SK-N-SH (cell line): ENCODE data around the gene CASP4. TPM values are rescaled to one million over a fixed set of nuclear protein-coding genes. Genes with fewer than 3 reads are reported as not detected.

ENCODE experiments used
- CTCF ChIA-PET: fragments of 300-600, 350-600 bp; formaldehyde crosslinking; extraction: SDS; loops from one replicate; lab custom pipeline; 2021; lab: Yijun Ruan, JAX
- POLR2A ChIA-PET: fragments of 350-600 bp; sonication (Branson Sonifier 250); formaldehyde crosslinking; extraction: SDS; loops from one replicate; lab custom pipeline; 2020; ENCODE audit warnings: antibody characterized with exemption, inconsistent platforms; lab: Yijun Ruan, JAX
- DNase-seq: peaks from one replicate; pipeline ENCODE4 v3.0.0; 2012
- H2AFZ ChIP-seq: fragments of 200-600 bp; sonication (generic); 2 replicates; pipeline ENCODE4 v1.8.1; 2016; ENCODE audit warnings: antibody characterized with exemption, mild to moderate bottlenecking, low read depth
- H3F3A ChIP-seq: fragments of 200-600 bp; sonication (generic); replicated peaks from 2 replicates; pipeline ENCODE3; 2016; ENCODE audit warnings: antibody characterized with exemption, mild to moderate bottlenecking; ENCODE audit not compliant: insufficient read depth
- H3K27ac ChIP-seq, 2 experiments: fragments of 200-500 bp in 1 of 2; fragments of 200-600 bp in 1 of 2; sonication (Bioruptor generic) in 1 of 2; sonication (generic), shearing (Covaris generic) in 1 of 2; 2 replicates each; pipeline versions ENCODE4 v1.5.1 to v1.6.1; 2014 to 2016; ENCODE audit warnings: low read depth in 2 of 2, inconsistent platforms in 1 of 2, low read length in 1 of 2, mild to moderate bottlenecking in 1 of 2, mixed read lengths in 1 of 2
- H3K27me3 ChIP-seq: fragments of 200-600 bp; sonication (generic), shearing (Covaris generic); 2 replicates; pipeline ENCODE4 v1.6.1; 2016; ENCODE audit warnings: mixed run types; ENCODE audit not compliant: insufficient read depth
- H3K36me3 ChIP-seq, 2 experiments: fragments of 200-500 bp in 1 of 2; fragments of 200-600 bp in 1 of 2; sonication (Bioruptor generic) in 1 of 2; sonication (generic) in 1 of 2; replicated peaks in 1 of 2; 2 replicates each; pipeline versions ENCODE3 to v1.5.1; 2014 to 2016; ENCODE audit warnings: low read length in 1 of 2, mild to moderate bottlenecking in 1 of 2; ENCODE audit not compliant: insufficient read depth in 2 of 2, control insufficient read depth in 1 of 2
- H3K4me1 ChIP-seq, 2 experiments: fragments of 200-500 bp in 1 of 2; fragments of 200-600 bp in 1 of 2; sonication (Bioruptor generic) in 1 of 2; sonication (generic), shearing (Covaris generic) in 1 of 2; 2 replicates each; pipeline versions ENCODE4 v1.5.1 to v1.6.1; 2014 to 2016; ENCODE audit warnings: low read depth in 1 of 2, low read length in 1 of 2, mixed run types in 1 of 2; ENCODE audit not compliant: insufficient read depth in 2 of 2, control insufficient read depth in 1 of 2
- H3K4me2 ChIP-seq: fragments of 200-600 bp; sonication (generic), shearing (Covaris generic); 2 replicates; pipeline ENCODE4 v1.6.1; 2017; ENCODE audit warnings: mixed run types
- H3K4me3 ChIP-seq, 2 experiments: fragments of 200-500 bp in 1 of 2; fragments of 200-600 bp in 1 of 2; sonication (Bioruptor generic) in 1 of 2; sonication (generic), shearing (Covaris generic) in 1 of 2; 2 replicates each; pipeline versions ENCODE4 v1.5.1 to v1.8.1; 2014 to 2016; ENCODE audit warnings: low read depth in 2 of 2, inconsistent platforms in 1 of 2, low read length in 1 of 2, mild to moderate bottlenecking in 1 of 2, mixed read lengths in 1 of 2, moderate library complexity in 1 of 2
- H3K79me2 ChIP-seq: fragments of 200-600 bp; sonication (generic); 2 replicates; pipeline ENCODE4 v1.8.1; 2017; ENCODE audit warnings: mild to moderate bottlenecking; ENCODE audit not compliant: insufficient read depth
- H3K9ac ChIP-seq: fragments of 200-600 bp; sonication (generic); 2 replicates; pipeline ENCODE4 v1.6.1; 2017; ENCODE audit warnings: mixed run types
- H3K9me2 ChIP-seq: fragments of 200-600 bp; sonication (generic); 2 replicates; pipeline ENCODE4 v1.6.1; 2017; ENCODE audit warnings: mixed run types
- H3K9me3 ChIP-seq: fragments of 200-600 bp; sonication (generic); 2 replicates; pipeline ENCODE4 v1.6.1; 2017; ENCODE audit warnings: mixed run types, mild to moderate bottlenecking, moderate library complexity
- H4K20me1 ChIP-seq: fragments of 200-600 bp; sonication (generic); 2 replicates; pipeline ENCODE4 v1.6.1; 2017; ENCODE audit warnings: mild to moderate bottlenecking, mixed run types; ENCODE audit not compliant: insufficient read depth
- CHD2 ChIP-seq: fragments of 150-350 bp; IDR thresholded peaks from 2 replicates; pipeline ENCODE4 v1.6.1; 2018; ENCODE audit warnings: low read length; ENCODE audit not compliant: partially characterized antibody
- FOSL2 ChIP-seq: IDR thresholded peaks from 2 replicates; pipeline ENCODE4 v1.4.0; 2012; ENCODE audit warnings: low read depth, mild to moderate bottlenecking, moderate library complexity, borderline replicate concordance
- FOXJ3 ChIP-seq: sonication (generic); formaldehyde crosslinking; IDR thresholded peaks from 2 replicates; pipeline ENCODE4 v1.5.1; 2020; ENCODE audit warnings: mild to moderate bottlenecking, missing genetic modification reagents
- IRF3 ChIP-seq: fragments of 150-350 bp; IDR thresholded peaks from 2 replicates; pipeline ENCODE4 v1.6.1; 2016; ENCODE audit warnings: mild to moderate bottlenecking, low read depth, low read length
- JUND ChIP-seq: IDR thresholded peaks from 2 replicates; pipeline ENCODE4 v1.4.0; 2012
- MAX ChIP-seq: IDR thresholded peaks from 2 replicates; pipeline ENCODE4 v1.4.0; 2012; ENCODE audit warnings: low read depth
- MEF2A ChIP-seq: IDR thresholded peaks from 2 replicates; pipeline ENCODE4 v1.4.0; 2012; ENCODE audit warnings: low read depth, borderline replicate concordance
- MXI1 ChIP-seq: IDR thresholded peaks from 2 replicates; pipeline ENCODE4 v1.6.1; 2012; ENCODE audit warnings: mild to moderate bottlenecking, low read depth, low read length, improper control_type of control experiment
- RFX5 ChIP-seq: IDR thresholded peaks from 2 replicates; pipeline ENCODE4 v1.6.1; 2012; ENCODE audit warnings: mild to moderate bottlenecking, improper control_type of control experiment, low read length
- RXRA ChIP-seq: IDR thresholded peaks from 2 replicates; pipeline ENCODE4 v1.4.0; 2012; ENCODE audit warnings: low read depth, mild to moderate bottlenecking, borderline replicate concordance
- SIN3A ChIP-seq: IDR thresholded peaks from 2 replicates; pipeline ENCODE4 v1.6.1; 2012; ENCODE audit warnings: low read depth, mild to moderate bottlenecking, low read length, moderate library complexity, borderline replicate concordance
- TAF1 ChIP-seq: IDR thresholded peaks from 2 replicates; pipeline ENCODE4 v1.6.1; 2012; ENCODE audit warnings: low read depth, mild to moderate bottlenecking, low read length, moderate library complexity, borderline replicate concordance
- TEAD4 ChIP-seq: IDR thresholded peaks from 2 replicates; pipeline ENCODE4 v1.4.0; 2012; ENCODE audit warnings: mild to moderate bottlenecking, borderline replicate concordance; ENCODE audit not compliant: insufficient read depth
- USF2 ChIP-seq: fragments of 150-350 bp; IDR thresholded peaks from 2 replicates; pipeline ENCODE4 v1.6.1; 2017; ENCODE audit warnings: antibody characterized with exemption, low read length, low read depth, borderline replicate concordance
- YY1 ChIP-seq: IDR thresholded peaks from 2 replicates; pipeline ENCODE4 v1.4.0; 2012; ENCODE audit warnings: low read depth, mild to moderate bottlenecking
- WGBS: methylation state at CpG from one replicate; pipeline ENCODE4 v1.1.6; 2017; ENCODE audit warnings: low lambda C conversion rate; 5-methylcytosine and 5-hydroxymethylcytosine counted together
- polyA plus RNA-seq, 3 experiments: library from polyadenylated mRNA; depleted of rRNA; stranded (reverse); fragments of >200 nt; gene quantifications; 2 replicates each; pipeline ENCODE4 v1.2.3, GENCODE V29; 2012

CASP4 gene
- polyA plus RNA-seq, 1 of the 3 experiments (the other 2 are of a cell fraction), result 9.1 TPM

GRCh38 chr11:104968856-104969776 is 742 bp upstream of the CASP4 start:
- no peaks in the 10 kb centered on the region for H3K9me2 ChIP-seq
- H3K27ac ChIP-seq, result peak overlapping the region in 1 of 2 experiments; percentile 72; a peak in 2 of 4 replicates
- TF ChIP-seq MEF2A (no peak), USF2 (no peak), MXI1 (no peak), FOSL2 (no peak), IRF3 (no peak), TEAD4 (no peak), JUND (no peak)
- H3K4me3 ChIP-seq, result peak overlapping the region; percentile 46 to 49; a peak in 3 of 4 replicates
- 78% methylated on average over 7 of the region's 16 CpGs for WGBS
- H3K36me3 ChIP-seq, result no peaks in the 10 kb centered on the region
- peak overlapping the region; percentile 80 for H2AFZ ChIP-seq
- ChIA-PET CTCF (interaction anchor here (1.1 kb wide), 1 partner anchor 22 kb away, joined by 3 read pairs; no protein-coding TSS in a partner anchor), POLR2A (no interaction called here)
- peak overlapping the region; percentile 50; the same call in 1 of the 2 replicates for H3K9ac ChIP-seq
- no peak for DNase-seq
- no peaks in the 10 kb centered on the region; a peak in 1 of 4 replicates for H3K4me1 ChIP-seq
- H3K9me3 ChIP-seq, result no peaks in the 10 kb centered on the region
- H3K27me3 ChIP-seq, result no peaks in the 10 kb centered on the region
- no peaks in the 10 kb centered on the region for H3K79me2 ChIP-seq
- H4K20me1 ChIP-seq, result no peaks in the 10 kb centered on the region
- no peaks in the 10 kb centered on the region for H3F3A ChIP-seq
- peak overlapping the region; percentile 57 for H3K4me2 ChIP-seq

GRCh38 chr11:104967534-104968354 is 630 bp downstream of the CASP4 start:
- H3K27me3 ChIP-seq, result no peaks in the 10 kb centered on the region
- H2AFZ ChIP-seq, result peak overlapping the region; percentile 80
- DNase-seq, result no peak
- H3K4me2 ChIP-seq, result peak overlapping the region; percentile 57
- H3K4me1 ChIP-seq, result no peaks in the 10 kb centered on the region; a peak in 1 of 4 replicates
- no peaks in the 10 kb centered on the region for H3K36me3 ChIP-seq
- H3K9me2 ChIP-seq, result no peaks in the 10 kb centered on the region
- peak overlapping the region; percentile 46 to 49 for H3K4me3 ChIP-seq
- H3K27ac ChIP-seq, result peak overlapping the region in 1 of 2 experiments; percentile 72; a peak in 3 of 4 replicates
- no peaks in the 10 kb centered on the region for H4K20me1 ChIP-seq
- no peaks in the 10 kb centered on the region for H3F3A ChIP-seq
- no peaks in the 10 kb centered on the region for H3K79me2 ChIP-seq
- no peaks in the 10 kb centered on the region for H3K9me3 ChIP-seq
- 60% methylated on average over 11 of the region's 11 CpGs for WGBS
- CTCF ChIA-PET, result no interaction called here
- POLR2A ChIA-PET, result no interaction called here
- TF ChIP-seq RFX5, result no peak
- TF ChIP-seq MAX, result no peak
- no peak for TF ChIP-seq FOXJ3
- no peak for TF ChIP-seq FOSL2
- no peak for TF ChIP-seq YY1
- TF ChIP-seq SIN3A, result no peak
- TF ChIP-seq TAF1, result no peak
- TF ChIP-seq CHD2, result no peak
- no peak for TF ChIP-seq RXRA
- TF ChIP-seq, all 33 proteins: peak for 0
- peak overlapping the region; percentile 50 for H3K9ac ChIP-seq
